DND-41 (cell line): ENCODE results near the gene NUDT9.
A peak's percentile ranks its signal among the peaks of the same experiment; 100 is the strongest.

ENCODE experiments used
- EZH2 ChIP-seq: IDR thresholded peaks from 3 replicates; pipeline ENCODE4 v1.6.1; 2012; ENCODE audit warnings: borderline replicate concordance, low read depth, mild to moderate bottlenecking, moderate library complexity, low read length, inconsistent platforms; ENCODE audit not compliant: severe bottlenecking
- TF ChIP-seq, protein P1 (sequence below): IDR thresholded peaks from 2 replicates; pipeline ENCODE4 v1.5.1; 2012; ENCODE audit warnings: borderline replicate concordance, low read length, moderate library complexity, mild to moderate bottlenecking; ENCODE audit not compliant: poor library complexity, severe bottlenecking; ENCODE audit errors: extremely low read depth

GRCh38 chr4:87451537-87451936, 29.2 kb downstream of the NUDT9 start:
- TF ChIP-seq, protein P1, sequence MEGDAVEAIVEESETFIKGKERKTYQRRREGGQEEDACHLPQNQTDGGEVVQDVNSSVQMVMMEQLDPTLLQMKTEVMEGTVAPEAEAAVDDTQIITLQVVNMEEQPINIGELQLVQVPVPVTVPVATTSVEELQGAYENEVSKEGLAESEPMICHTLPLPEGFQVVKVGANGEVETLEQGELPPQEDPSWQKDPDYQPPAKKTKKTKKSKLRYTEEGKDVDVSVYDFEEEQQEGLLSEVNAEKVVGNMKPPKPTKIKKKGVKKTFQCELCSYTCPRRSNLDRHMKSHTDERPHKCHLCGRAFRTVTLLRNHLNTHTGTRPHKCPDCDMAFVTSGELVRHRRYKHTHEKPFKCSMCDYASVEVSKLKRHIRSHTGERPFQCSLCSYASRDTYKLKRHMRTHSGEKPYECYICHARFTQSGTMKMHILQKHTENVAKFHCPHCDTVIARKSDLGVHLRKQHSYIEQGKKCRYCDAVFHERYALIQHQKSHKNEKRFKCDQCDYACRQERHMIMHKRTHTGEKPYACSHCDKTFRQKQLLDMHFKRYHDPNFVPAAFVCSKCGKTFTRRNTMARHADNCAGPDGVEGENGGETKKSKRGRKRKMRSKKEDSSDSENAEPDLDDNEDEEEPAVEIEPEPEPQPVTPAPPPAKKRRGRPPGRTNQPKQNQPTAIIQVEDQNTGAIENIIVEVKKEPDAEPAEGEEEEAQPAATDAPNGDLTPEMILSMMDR: peak; percentile 21
- TF ChIP-seq EZH2: no peak
